Activated naive CD4-positive, alpha-beta T cell treated with anti-CD3 and anti-CD28 coated beads, Interleukin-2, amount 50 U/mL, for 24 hours (primary cell): Measurements from ENCODE around the gene SLC35F3.
A peak's percentile ranks its signal among the peaks of the same experiment; 100 is the strongest.
"Not testable (repeated sequence)": the region's sequence is repeated elsewhere in the genome, so short reads cannot be mapped to it uniquely, and the experiment has no call there.

Experiments used
- H3K27ac Mint-ChIP-seq: one replicate; pipeline ENCODE4 v1.8.0; 2021; ENCODE audit warnings: mild to moderate bottlenecking, mixed read lengths
- H3K27me3 Mint-ChIP-seq: one replicate; pipeline ENCODE4 v1.8.0; 2021; ENCODE audit warnings: mixed read lengths
- H3K36me3 Mint-ChIP-seq: one replicate; pipeline ENCODE4 v1.8.0; 2021; ENCODE audit warnings: mixed read lengths
- H3K4me1 Mint-ChIP-seq: one replicate; pipeline ENCODE4 v1.8.0; 2021; ENCODE audit warnings: mixed read lengths
- H3K4me3 Mint-ChIP-seq: one replicate; pipeline ENCODE4 v1.8.0; 2021; ENCODE audit warnings: mild to moderate bottlenecking, mixed read lengths
- H3K9me3 Mint-ChIP-seq: one replicate; pipeline ENCODE4 v1.8.0; 2021; ENCODE audit warnings: mixed read lengths

Gene SLC35F3

GRCh38 chr1:234144901-234145300 is 240.4 kb downstream of the SLC35F3 start:
- no peak overlapping the region for H3K27ac Mint-ChIP-seq
- no peak overlapping the region for H3K4me3 Mint-ChIP-seq
- H3K9me3 Mint-ChIP-seq = no peaks in the 10 kb centered on the region
- H3K4me1 Mint-ChIP-seq = no peaks in the 10 kb centered on the region
- H3K36me3 Mint-ChIP-seq = peaks cover 3% of the 10 kb centered on the region
- H3K27me3 Mint-ChIP-seq = peaks cover 22% of the 10 kb centered on the region

GRCh38 chr1:234148350-234148749 is 243.9 kb downstream of the SLC35F3 start:
- peaks cover 24% of the 10 kb centered on the region for H3K27me3 Mint-ChIP-seq
- no peak overlapping the region for H3K27ac Mint-ChIP-seq
- H3K36me3 Mint-ChIP-seq = peaks cover 3% of the 10 kb centered on the region
- no peaks in the 10 kb centered on the region for H3K9me3 Mint-ChIP-seq
- H3K4me1 Mint-ChIP-seq = no peaks in the 10 kb centered on the region
- no peak overlapping the region for H3K4me3 Mint-ChIP-seq

- Mint-ChIP-seq H3K9me3 (no peaks in the 10 kb centered on the region), H3K27me3 (peaks cover 21% of the 10 kb centered on the region)
These were observed 244.3 kb downstream of the SLC35F3 start for GRCh38 chr1:234148816-234149215.

DNA sequence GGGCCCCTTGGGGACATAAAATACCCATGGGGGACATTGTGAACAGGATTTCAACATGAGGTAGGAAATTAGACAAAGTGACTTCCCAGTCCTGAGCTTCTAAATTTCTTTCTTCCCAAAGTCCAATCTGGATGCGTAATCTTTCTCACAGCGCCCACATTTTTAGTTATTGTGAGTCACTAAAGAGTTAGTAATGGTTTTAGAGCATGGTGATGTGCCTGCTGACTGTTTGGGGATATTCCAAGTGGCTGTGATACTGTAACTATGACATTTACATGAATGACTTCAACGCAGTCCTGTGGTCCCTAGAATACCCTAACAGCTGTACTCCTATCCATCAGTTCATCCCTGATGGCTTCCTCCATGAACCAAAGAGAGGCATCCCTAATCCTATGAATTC is 244.7 kb downstream of the SLC35F3 start:
- H3K4me3 Mint-ChIP-seq = no peak overlapping the region
- H3K27ac Mint-ChIP-seq = no peak overlapping the region
- peaks cover 3% of the 10 kb centered on the region for H3K36me3 Mint-ChIP-seq
- H3K27me3 Mint-ChIP-seq = peaks cover 21% of the 10 kb centered on the region
- no peaks in the 10 kb centered on the region for H3K9me3 Mint-ChIP-seq
- no peaks in the 10 kb centered on the region for H3K4me1 Mint-ChIP-seq

More at GRCh38 chr1:234148816-234149215, 244.3 kb downstream of the SLC35F3 start:
- Mint-ChIP-seq H3K27ac (no peak overlapping the region), H3K4me3 (no peak overlapping the region), H3K4me1 (no peaks in the 10 kb centered on the region), H3K36me3 (peaks cover 3% of the 10 kb centered on the region)

DNA sequence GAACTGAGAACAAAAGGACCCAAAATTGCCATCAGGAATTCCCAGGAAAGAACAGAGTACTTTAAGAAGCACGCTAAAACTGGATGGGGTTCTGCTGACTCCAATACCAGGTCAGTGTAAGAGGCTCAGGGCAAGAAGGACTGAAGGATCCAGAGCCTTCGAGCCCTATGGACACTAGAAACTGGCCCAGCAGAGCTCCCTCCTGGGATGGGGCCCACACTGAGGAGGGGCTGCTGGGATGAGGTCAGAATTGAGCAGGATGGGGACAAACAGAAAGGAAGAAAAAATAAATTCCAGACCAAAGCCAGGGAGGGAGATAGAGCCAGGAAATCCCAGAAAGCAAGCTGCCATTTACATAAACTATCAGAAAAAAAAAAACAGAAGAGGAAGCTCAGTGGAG is 246.4 kb downstream of the SLC35F3 start:
- Mint-ChIP-seq H3K4me3 (no peak overlapping the region), H3K27ac (no peak overlapping the region), H3K36me3 (peaks cover 3% of the 10 kb centered on the region), H3K4me1 (no peaks in the 10 kb centered on the region), H3K9me3 (no peaks in the 10 kb centered on the region), H3K27me3 (peaks cover 19% of the 10 kb centered on the region)

DNA sequence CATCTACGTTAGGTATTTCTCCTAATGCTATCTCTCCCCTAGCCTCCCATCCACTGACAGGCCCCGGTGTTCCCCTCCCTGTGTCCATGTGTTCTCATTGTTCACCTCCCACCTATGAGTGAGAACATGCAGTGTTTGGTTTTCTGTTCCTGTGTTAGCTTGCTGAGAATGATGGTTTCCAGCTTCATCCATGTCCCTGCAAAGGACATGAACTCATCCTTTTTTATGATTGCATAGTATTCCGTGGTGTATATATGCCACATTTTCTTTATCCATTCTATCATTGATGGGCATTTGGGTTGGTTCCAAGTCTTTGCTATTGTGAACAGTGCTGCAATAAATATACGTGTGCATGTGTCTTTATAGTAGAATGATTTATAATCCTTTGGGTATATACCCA is 247.9 kb downstream of the SLC35F3 start:
- H3K4me1 Mint-ChIP-seq, H3K36me3 Mint-ChIP-seq, H3K9me3 Mint-ChIP-seq, H3K4me3 Mint-ChIP-seq, H3K27ac Mint-ChIP-seq: not testable (repeated sequence)
- H3K27me3 Mint-ChIP-seq = peaks cover 14% of the 10 kb centered on the region

GRCh38 chr1:234154320-234155251 is 250.1 kb downstream of the SLC35F3 start:
- no peaks in the 10 kb centered on the region for H3K36me3 Mint-ChIP-seq
- H3K27ac Mint-ChIP-seq = no peak overlapping the region

DNA sequence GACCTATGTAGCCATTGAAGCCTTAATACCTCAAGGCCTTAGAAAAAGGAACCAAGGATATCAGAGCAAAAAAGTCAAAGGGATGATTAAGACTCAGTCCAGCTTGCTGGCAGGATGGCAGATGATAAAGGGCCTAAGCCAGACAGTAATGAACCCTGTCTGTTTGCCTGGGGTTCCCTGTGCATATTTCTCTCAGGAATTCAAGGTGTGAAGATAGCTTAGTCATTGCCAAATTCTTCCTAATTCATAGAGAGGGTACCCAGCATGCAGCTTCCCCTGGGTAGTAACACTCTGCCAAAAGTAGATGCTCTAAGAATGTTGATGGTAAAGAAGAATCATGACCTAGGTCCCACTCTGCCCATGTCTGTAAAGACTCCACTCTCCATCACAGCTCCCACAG is 258.2 kb downstream of the SLC35F3 start:
- peaks cover 17% of the 10 kb centered on the region for H3K4me1 Mint-ChIP-seq
- no peaks in the 10 kb centered on the region for H3K36me3 Mint-ChIP-seq
- no peak overlapping the region for H3K4me3 Mint-ChIP-seq
- H3K9me3 Mint-ChIP-seq = no peaks in the 10 kb centered on the region
- H3K27me3 Mint-ChIP-seq = no peaks in the 10 kb centered on the region
- H3K27ac Mint-ChIP-seq = no peak overlapping the region

More at GRCh38 chr1:234154320-234155251, 250.1 kb downstream of the SLC35F3 start:
- no peak overlapping the region for H3K4me3 Mint-ChIP-seq
- H3K27me3 Mint-ChIP-seq = peaks cover 2% of the 10 kb centered on the region
- no peaks in the 10 kb centered on the region for H3K4me1 Mint-ChIP-seq
- no peaks in the 10 kb centered on the region for H3K9me3 Mint-ChIP-seq

DNA sequence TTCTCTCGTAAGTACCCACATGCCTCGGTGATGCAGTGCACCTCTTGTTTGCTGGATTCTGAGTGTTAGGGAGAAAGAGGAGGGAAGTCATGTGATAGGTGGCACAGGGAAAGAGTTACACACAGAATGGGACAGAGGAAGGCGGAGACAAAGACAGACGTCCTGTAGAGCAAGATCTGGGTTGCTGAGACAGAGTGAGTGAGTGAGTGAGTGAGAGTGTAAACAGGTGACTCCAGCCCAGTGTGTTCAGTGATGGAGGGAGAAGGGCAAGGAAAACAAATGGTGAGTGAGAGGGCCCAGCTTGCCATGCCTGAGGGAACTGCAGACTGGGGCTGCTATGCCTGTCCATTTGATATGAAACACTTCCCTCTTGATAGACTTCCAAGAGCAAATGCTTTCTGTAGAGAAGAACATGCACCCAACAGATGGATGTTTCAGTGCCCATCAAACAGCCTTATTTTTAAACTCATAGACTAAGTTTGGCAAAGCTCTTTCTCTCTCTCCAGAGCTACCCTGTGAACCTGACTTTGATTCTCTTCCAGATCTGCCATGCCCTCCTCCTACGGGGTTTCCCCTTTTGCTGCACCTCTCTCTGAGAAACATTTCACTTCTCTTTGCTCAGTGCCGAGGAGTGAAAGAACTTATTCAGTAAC is 258.9 kb downstream of the SLC35F3 start:
- peaks cover 17% of the 10 kb centered on the region for H3K4me1 Mint-ChIP-seq
- no peaks in the 10 kb centered on the region for H3K27me3 Mint-ChIP-seq
- no peaks in the 10 kb centered on the region for H3K36me3 Mint-ChIP-seq
- no peak overlapping the region for H3K27ac Mint-ChIP-seq
- H3K9me3 Mint-ChIP-seq = no peaks in the 10 kb centered on the region
- H3K4me3 Mint-ChIP-seq = no peak overlapping the region

DNA sequence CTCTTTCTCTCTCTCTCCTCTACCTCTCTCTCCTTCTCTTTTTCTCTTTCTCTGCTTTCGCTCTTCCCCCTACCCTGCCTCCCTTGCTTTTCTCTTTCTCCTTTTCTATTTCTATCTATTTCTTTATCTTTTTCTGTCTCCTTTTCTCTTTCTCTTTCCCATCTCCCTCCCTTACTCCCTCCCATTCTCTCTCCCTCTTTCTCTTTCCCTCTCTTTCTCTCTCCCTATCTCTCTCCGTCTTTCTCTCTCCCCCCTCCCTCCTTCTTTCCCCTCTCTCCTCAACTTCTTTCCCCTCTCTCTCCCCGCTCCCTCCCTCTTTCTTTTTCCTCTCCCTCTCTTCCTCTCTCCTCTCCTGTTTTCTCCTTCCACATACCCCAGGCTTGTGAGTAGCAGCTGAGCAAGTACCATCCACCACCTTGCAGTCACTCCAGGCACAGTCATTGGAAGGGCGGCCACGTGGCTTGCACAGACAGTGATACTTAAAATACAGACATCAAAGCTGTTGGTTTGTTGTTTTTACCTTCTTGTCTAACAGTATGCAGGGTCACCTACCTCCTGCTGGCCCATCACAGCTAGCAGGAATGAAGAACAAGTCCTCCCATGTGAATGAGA is 259.7 kb downstream of the SLC35F3 start:
- Mint-ChIP-seq H3K27me3 (no peaks in the 10 kb centered on the region), H3K36me3 (no peaks in the 10 kb centered on the region), H3K4me3 (no peak overlapping the region), H3K4me1 (peaks cover 17% of the 10 kb centered on the region), H3K27ac (peak overlapping the region; percentile 33), H3K9me3 (no peaks in the 10 kb centered on the region)

GRCh38 chr1:234168061-234168724 is 263.7 kb downstream of the SLC35F3 start:
- Mint-ChIP-seq H3K27me3 (no peaks in the 10 kb centered on the region), H3K36me3 (no peaks in the 10 kb centered on the region), H3K4me1 (peaks cover 30% of the 10 kb centered on the region), H3K27ac (no peak overlapping the region), H3K9me3 (no peaks in the 10 kb centered on the region), H3K4me3 (no peak overlapping the region)

DNA sequence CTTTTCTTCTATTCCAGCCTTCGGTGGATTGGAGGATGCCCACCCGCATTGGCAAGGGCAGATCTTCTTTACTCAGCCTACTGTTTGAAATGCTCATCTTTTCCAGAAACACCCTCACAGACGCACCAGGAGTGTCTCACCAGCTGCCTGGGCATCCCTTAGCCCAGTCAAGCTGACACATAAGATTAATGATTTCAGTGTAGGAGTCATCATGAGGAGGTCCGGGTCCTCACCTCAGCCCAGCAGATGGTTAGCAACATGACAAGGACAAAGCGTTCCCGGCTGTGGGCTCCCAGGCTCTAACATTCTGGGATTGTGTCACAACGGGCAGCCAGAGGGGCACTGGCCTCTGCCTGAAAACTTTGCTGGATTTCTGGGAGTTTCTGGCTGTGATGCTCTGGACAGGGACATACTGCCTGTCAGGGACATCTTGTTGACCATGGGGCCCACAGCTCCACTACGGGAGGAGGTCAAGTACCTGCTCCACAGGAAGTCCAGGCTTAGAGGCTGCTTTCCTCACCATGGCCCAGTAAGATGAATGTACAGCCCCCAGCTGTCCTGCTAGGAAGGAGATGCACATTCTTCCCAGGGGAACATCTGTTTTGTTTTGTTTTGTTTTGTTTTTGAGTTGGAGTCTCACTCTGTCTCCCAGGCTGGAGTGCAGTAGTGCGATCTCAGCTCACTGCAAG is 264.8 kb downstream of the SLC35F3 start:
- H3K4me3 Mint-ChIP-seq = no peak overlapping the region
- no peaks in the 10 kb centered on the region for H3K36me3 Mint-ChIP-seq
- no peaks in the 10 kb centered on the region for H3K27me3 Mint-ChIP-seq
- no peak overlapping the region for H3K27ac Mint-ChIP-seq
- peaks cover 20% of the 10 kb centered on the region for H3K4me1 Mint-ChIP-seq
- H3K9me3 Mint-ChIP-seq = no peaks in the 10 kb centered on the region

DNA sequence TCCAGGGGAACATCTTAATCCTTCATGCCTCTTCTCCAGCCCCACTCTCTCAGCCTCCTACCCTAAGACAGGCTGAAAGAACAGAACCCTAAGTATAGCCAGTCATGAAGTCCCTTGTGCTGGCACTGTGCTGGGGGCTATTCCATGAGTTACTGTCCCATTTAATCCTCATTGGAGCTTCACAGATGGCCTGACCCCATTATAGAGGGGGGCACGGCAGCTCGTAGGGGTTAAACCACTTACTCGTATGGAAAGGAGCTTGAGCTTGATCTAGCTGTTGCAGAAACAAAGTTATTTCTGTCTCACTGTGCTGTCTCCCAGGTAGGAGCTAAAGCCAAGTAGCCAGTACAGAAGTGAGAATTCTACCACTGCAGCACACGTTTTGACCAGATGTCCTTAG is 265.6 kb downstream of the SLC35F3 start:
- Mint-ChIP-seq H3K4me1 (peaks cover 16% of the 10 kb centered on the region), H3K9me3 (no peaks in the 10 kb centered on the region), H3K4me3 (no peak overlapping the region), H3K27ac (no peak overlapping the region), H3K27me3 (no peaks in the 10 kb centered on the region), H3K36me3 (no peaks in the 10 kb centered on the region)

DNA sequence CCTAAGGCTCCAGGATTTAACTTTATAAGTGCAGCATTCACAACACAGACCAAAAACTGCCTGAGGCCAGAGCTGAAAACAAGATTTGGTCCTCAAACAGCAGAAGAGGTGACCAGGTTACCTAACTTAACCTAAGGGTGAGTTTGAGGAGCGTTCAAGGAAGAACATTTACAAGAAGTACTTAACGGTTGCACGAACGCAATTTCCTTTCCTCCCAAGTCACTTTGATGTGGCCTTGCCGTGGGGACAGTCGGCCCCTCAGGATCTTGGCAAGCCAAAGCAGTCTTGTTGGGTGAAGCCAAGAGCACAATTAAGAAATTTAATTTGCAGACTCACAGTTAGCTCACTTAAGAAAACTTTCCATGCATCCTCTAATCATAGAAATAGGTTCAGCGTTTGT is 266.1 kb downstream of the SLC35F3 start:
- Mint-ChIP-seq H3K9me3 (no peaks in the 10 kb centered on the region), H3K36me3 (no peaks in the 10 kb centered on the region), H3K4me3 (no peak overlapping the region), H3K4me1 (peaks cover 16% of the 10 kb centered on the region), H3K27ac (no peak overlapping the region), H3K27me3 (no peaks in the 10 kb centered on the region)

DNA sequence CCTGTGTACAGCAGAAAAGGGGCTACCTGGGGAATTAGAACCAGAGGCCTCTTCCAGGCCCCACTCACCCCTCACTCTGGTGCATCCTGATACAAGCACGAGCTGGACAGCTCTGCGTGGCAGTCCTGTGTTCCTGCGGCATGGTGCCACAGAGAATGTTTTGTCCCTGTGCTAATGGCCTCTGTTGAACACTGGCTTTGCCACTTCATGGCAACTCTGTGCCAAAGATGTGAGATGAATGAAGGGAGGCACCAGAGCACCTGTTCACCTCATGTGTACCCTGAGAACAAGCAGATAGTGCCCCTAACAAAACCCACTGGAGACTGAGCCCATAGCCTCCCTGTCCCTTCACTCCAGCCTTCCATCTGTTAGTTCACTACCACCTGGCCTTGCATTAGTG is 269.5 kb downstream of the SLC35F3 start:
- H3K27ac Mint-ChIP-seq = no peak overlapping the region
- H3K27me3 Mint-ChIP-seq = peaks cover 6% of the 10 kb centered on the region
- peaks cover 16% of the 10 kb centered on the region for H3K4me1 Mint-ChIP-seq
- no peaks in the 10 kb centered on the region for H3K9me3 Mint-ChIP-seq
- H3K36me3 Mint-ChIP-seq = peaks cover 1% of the 10 kb centered on the region
- no peak overlapping the region for H3K4me3 Mint-ChIP-seq
